Measurements from ENCODE around the gene TLR8.
A peak's percentile ranks its signal among the peaks of the same experiment; 100 is the strongest.

TLR8 gene

GRCh38 chrX:12965131-12965940 is 58.9 kb downstream of the TLR8 start:
- DNase-seq: no peak

DNA sequence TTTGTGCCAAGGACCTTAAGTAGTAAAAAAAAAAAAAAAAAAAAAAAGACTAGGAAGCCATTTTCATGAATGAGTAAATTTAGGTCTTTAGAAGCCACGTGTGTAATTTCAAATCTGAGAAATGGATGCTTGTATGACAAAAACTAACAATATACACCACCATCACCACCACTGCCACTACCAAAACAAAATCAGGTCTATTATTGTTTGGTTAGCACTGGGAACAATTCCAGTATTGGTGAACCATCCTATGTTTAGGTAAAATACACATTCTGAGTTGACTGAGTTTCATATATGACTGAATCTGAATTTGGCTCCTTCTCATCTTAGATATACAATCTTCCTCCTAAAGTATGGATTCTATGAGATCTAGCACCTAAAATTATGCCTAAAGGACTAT is 59.7 kb downstream of the TLR8 start:
- DNase-seq: no peak

- peak in 1 of 56 donors; percentile 4 for DNase-seq
Observed at GRCh38 chrX:12967711-12968465, 61.5 kb downstream of the TLR8 start.

DNA sequence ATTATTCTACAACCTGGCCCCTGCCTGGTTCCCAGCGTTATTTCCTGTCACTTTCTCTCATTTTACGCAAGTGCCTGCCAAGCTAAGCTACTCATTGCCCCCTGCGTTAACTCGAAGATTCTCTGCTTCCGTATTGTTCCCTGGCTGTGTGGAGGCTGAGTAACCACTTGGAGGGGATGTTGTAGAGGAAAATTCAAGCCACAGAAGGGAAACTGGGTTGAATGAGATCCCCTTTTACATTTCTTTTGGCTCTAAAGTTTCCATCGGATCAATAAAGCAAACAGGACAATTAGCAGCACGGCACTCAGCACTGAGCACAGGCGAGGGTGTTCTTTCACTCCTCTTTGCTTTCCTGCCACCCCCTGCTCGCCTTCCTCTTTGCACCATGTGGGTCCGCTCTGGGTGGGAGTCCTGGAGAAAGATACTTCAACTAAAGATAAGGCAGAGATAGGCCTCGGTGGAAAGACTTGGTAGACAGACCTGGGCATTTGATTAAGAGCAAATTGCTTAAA is 64.3 kb downstream of the TLR8 start:
- peak in 32 of 56 donors; percentile 1 to 62 (median 14) for DNase-seq

DNA sequence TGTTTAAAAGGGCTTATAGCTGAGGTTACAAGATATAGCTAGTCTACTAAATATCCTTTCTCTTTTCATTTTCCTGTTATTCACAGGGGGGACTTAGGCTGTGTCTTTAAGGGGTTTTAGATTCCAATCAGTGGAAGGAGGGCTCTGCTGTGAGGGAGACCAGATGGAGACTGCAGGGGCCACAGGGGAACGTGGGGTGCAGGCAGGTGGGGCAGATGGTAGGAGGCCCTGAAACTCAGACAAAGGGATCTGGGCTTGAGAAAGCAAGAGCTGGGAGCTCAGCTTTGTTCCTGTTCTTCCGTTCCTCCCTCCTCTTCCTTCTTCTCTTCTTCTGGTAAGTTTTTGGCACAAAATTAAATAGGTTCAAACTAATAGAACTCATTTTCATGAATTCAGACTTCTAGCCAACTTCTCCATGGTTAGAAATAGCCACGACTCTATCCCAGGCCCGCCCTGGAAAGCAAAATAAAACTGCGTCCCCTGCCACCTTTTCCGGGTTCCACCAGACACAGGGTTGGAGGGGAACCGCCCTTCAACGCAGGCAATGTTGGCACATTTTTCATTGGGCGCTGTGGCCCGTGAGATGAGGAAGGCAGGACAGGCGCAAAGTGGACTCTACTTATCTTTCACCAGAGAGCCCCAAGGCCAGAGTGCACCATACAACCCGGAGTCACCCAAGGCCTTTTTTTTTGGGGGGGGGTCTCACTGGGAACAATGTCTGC is 65.0 kb downstream of the TLR8 start:
- DNase-seq: peak in 6 of 56 donors; percentile 0 to 27 (median 4)

- peak in 1 of 56 donors; percentile 0 for DNase-seq
Observed at GRCh38 chrX:12972243-12972642, 65.8 kb downstream of the TLR8 start.

Measured in amygdala (tissue), 56 donors.